ENCODE results near the gene AKR1C3.
"Not testable (repeated sequence)": the region's sequence is repeated elsewhere in the genome, so short reads cannot be mapped to it uniquely, and the experiment has no call there.

AKR1C3 gene

DNA sequence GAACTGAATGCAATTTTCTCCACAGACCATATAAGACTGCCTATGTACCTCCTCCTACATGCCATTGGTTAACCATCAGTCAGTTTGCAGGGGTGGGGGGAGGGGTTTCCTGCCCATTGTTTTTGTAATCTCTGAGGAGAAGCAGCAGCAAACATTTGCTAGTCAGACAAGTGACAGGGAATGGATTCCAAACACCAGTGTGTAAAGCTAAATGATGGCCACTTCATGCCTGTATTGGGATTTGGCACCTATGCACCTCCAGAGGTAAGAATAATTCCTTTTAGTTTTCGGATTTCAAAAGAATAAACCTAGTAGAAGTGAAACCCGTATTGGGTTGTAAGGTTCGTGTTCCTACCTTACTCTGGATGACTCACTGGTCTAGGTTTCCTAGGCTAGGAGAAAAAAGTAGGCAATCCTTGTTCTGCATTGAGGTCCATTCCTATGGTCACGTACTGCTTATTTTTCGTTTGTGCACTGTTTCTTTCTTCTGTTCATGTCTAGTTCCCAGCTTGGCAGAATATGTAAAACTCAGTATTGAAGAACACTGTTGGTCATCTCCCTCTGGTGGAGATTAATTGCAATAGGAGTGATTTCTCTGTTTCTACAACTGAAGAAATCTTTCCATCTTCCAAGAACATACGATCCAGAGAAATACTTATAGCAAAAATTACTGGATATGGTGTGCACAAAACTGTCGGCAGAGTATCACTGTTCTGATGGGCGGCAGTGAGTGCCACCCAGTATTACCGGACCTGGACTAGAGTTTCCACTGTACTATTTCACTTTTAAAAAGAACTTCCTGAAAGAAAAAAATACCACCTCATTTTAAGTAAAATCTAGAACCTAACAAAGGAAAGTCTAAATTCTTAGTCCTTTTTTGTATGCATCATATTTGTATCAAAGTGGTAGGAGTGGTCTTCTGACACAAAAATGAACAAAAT, at the start of gene AKR1C3:
TSS of gene AKR1C3 (plus strand) at position 150 of the 941 bp plus-strand sequence. CDS start at position 181, 31 bp downstream.
- DNase-seq = no peak

DNA sequence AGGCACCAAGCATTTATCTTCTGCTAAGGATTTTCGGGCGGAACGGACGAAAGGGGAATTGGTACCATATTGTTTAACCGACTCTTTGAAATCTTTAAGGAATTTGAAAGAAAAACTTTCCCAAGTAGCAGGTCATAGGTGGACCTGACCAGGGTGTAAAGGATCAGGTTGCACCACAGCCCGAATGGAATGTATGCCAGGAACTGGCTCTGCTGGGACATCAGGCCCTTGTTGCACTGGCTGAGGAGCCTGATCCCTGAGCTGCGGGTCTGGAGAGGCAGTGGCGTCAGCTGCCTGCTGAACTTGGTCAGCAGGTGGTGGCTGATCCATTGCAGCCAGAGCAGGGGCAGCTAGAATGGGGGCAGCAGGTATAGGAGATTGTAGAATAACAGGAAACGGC, 49.1 kb upstream of the AKR1C3 start:
- DNase-seq = no peak

DNA sequence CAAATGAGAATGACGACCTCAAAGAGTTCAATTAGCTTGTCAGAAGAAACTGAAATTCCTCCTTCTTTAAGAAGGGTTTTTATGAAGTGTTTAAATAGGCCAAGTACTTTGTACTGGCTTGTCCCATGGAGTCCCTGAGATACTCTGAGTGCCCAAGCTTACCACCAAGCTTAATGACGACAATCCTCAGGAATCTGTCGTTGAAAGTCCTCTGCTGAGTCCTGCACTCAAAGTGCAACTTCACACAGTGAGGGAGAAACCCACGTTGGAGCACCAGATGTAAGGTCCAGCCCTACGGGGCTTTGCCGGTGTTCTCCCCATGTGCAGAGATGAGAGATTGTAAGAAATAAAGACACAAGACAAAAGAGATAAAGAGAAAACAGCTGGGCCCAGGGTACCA, 47.8 kb upstream of the AKR1C3 start:
- no peak for DNase-seq

DNA sequence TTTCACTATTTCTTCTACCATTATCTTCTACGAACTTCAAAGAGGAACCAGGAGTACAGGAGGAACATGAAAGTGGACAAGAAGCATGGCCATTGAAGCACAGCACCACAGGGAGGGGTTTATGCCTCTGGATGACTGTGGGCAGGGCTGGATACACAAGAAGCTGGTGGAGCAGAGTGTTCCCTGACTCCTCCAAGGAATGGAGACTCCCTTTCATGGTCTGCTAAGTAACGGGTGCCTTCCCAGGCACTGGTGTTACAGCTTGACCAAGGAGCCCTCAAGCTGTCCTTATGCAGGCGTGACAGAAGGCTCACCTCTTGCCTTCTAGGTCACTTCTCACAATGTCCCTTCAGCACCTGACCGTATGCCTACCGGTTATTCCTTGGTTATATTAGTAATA, 47.2 kb upstream of the AKR1C3 start:
- not testable (repeated sequence) for DNase-seq

DNA sequence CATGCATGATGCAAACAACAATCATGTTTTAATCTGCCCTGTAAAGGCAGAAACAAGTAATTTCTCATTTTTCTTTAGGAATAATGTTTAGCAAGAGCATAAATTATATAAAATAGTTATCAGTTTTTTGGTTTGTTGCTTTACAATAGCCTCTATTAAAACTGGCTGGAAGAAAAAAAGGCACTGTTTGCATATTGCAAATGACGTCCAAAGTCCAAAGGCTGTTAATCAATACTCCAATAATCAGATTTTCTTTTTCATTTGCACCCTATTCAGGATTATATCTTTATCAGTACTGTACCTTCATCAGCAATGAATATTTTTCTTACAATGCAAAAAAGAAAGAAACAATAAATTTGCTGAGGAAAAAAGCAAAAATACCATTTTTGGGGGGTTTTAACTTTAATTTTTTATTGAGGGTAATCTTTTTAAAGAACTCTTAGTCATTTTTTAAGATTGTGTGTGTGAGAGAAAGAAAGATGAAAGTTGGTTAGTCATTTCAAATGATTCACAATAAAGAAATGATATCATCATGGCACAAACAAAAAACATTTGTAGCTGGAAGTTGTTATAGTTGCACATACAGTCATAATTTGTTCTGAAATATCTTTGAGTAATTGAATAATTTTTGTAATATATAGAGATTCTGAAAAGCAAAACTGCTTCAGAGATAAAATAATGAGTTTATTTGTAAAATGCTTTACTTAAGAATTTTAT, 46.1 kb upstream of the AKR1C3 start:
- DNase-seq = no peak

DNA sequence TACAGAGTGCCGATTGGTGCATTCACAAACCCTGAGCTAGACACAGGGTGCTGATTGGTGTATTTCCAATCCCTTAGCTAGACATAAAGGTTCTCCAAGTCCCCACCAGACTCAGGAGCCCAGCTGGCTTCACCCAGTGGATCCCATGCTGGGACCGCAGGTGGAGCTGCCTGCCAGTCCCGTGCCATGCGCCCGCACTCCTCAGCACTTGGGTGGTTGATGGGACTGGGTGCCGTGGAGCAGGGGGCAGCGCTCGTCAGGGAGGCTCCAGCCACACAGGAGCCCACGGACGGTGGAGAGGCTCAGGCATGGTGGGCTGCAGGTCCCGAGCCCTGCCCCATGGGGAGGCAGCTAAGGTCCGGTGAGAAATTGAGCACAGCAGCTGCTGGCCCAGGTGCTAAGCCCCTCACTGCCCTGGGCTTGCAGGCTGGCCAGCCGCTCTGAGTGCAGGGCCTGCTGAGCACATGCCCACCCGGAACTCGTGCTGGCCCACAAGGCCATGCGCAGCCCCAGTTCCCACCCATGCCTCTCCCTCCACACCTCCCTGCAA, 41.2 kb upstream of the AKR1C3 start:
- DNase-seq = not testable (repeated sequence)

DNA sequence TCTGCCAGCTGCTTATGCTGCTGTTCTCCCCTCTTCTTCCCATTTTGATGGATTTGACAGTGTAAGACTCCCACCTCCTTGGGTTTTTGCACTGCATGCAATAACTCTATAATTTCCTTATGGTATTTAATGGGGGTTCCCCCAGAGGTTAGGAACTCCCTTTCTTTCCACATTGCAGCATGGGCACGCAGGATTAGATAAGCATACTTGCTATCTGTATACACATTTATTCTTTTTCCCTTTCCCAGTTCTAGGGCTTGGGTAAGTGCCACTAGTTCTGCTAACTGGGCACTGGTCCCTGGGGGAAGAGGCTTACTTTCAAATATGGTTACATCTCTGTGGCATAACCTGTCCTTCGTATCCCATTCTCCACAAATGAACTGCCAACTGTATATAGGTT, 39.4 kb upstream of the AKR1C3 start:
- not testable (repeated sequence) for DNase-seq

DNA sequence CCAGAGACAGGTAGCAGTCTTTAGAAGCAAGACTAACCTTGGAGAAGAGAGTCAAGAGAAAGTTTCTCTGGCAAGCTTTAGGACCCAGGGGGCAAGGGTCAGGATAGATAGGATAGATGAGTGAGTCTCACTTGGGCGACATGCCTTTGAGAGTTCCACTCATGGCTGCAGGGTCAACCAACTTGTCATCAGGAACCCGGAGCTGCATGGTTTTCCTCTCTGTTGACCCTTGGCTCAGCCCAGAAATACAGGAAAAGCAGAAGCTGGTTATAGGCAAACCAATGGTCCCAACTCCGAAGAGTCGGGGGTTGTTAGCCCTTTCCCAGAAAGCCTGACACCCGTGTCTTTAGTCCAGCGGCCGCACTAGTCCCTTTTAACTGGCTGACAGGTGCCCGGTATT, 34.9 kb upstream of the AKR1C3 start:
- not testable (repeated sequence) for DNase-seq

DNA sequence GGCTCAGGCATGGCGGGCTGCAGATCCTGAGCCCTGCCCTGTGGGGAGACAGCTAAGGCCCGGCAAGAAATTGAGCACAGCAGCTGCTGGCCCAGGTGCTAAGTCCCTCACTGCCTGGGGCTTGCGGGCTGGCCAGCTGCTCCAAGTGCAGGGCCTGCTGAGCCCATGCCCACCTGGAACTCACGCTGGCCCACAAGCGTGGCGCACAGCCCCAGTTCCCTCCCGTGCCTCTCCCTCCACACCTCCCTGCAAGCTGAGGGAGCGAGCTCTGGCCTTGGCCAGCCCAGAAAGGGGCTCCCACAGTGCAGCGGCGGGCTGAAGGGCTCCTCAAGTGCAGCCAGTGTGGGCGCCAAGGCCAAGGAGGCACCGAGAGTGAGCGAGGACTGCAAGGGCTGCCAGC, 33.4 kb upstream of the AKR1C3 start:
- not testable (repeated sequence) for DNase-seq

DNA sequence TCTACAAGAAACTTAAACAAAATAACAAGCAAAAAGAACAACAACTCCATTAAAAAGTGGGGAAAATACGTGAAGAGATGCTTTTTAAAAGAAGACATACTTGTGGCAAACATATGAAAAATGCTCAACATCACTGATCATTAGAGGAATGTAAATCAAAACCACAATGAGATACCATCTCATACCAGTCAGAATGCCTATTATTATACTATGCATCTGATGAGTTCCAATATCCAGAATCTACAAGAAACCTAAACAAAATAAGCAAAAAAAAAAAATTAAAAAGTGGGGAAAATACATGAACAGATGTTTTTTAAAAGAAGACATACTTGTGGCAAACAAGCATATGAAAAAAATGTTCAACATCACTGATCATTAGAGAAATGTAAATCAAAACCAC, 29.6 kb upstream of the AKR1C3 start:
- DNase-seq = no peak

DNA sequence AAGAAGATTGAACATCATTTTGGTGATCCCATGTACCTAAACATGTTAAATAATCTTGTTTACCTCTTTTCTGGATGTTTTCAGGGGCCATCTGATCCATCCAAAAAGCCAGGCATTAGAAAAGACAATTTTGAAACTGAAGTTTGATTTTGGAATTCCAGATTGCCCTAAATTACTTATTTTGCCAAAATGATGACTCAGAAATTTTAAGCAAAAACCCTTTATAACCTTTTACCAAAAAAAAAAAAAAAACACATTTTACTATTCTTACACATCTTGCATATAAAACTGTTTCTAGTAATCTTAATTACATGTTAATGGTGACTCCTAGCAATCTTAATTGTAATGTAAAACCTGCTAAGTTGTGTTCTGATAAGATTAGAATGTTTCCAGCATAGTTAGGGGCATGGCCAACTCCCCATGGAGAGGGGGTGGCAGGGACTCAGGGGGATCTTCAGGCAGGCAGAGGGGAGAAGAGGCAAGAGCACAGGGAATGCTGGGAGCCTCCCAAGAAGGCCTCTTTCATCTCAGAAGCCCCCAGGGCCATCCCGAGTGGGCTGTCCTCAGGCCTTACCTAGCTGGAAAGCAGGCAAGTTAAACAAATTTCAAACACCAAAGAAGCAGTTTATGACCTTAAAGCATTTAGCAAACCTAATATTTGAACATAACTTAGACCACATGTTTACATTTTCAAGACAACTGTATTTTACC, 25.8 kb upstream of the AKR1C3 start:
- no peak for DNase-seq

DNA sequence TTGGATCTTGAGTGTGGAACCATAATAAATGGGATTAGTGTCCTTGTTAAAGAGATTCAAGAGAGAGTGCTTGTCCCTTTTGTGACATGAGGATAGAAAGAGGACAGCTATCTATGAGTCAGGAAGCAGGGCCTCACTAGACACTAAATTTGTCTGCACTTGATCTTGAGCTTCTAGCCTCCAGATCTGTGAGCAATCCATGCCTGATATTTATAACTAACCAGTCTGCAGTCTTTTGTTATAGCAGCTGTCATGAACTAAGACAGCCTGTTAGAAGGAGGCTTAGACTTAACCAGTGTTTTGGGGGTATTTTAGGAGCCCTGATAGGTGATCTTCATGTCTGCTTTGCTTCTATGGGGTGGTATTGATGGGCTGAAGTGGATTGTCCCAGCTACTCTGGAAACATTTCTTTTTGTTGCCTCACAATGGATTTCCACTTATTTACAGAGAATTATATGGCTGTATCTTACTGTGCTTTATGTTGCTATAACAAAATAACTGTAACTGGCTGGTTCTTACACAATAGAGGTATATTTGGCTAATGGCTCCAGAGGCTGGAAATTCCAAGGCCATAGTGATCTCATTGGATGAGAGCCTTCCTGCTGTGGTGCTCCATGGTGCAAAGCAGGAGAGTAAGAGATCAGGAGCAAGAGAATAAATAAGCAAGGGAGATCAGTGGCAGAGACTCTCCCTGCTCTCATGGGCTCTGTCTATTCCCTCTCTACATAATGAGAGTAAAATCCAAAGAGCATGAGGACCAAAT, 23.4 kb upstream of the AKR1C3 start:
- no peak for DNase-seq

DNA sequence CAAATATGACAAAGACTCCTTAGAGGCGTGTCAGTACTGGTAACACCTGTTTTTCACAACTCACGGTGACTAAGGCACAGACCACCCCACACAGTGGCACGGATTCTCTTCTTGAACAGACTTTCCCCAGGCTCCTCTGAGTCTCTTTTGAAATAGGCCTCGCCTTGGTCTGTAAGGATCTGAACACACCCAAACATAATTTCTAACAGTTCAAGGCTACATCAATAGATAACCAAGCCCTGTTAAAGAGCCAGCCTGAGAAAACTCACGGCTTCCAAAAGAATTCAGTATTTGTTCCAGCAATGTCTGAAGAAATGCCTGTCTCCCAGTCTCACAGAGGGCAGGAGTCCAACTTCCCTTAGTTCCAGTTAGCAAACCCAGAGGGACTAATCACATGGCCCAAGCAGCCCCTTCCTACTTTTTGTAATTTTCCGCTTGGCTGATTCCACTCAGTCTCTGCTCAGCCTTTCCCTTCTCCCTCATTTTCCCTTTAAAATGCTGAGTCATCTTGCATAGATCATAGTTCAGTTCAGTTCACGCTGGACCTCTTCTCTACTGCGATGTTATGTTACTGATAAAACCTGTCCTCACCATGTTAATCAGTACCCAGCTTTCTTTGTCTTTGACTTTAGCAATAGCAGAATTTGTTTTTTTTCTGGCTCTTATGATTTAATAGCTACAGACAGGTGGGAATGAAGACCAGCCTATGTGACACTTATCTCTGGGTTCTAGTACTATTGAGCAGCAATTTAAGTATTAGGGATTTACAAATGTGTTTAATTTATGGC, 22.6 kb upstream of the AKR1C3 start:
- no peak for DNase-seq

DNA sequence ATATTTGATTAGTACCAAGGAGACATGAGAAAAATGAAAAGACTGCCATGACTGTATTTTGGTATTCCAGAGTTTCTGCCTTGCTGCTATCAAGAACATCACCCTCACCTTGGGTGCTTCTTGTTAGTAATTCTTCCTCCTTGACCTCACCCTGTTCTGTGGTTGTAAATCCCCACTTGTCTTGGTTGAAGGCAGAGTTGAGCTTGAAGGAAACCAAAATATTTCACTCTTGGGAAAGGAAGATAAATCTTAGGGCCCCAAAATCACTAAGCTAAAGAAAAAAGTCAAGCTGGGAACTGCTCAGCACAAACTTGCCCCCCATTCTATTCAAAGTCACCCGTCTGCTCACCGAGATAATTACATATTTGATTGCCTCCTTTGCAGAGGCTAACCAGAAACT, 20.6 kb upstream of the AKR1C3 start:
- no peak for DNase-seq

DNA sequence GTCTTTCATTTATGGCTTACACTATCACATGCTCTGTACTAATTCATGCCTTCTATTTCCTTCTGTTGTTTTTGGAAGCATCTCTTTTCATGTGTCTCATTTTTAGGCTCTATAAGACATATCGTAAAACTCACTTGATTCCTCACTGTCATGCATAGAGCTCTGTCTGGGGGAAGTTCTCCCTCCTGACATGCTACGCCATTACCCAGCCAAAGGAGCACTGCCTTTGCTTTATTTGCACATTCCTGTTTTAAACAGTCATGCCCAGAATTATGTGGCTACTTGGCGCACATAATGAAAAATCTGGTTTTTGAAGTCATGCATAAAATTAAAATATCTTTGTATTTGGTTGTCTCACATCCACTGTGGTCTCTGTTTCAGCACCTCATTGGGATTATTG, 17.6 kb upstream of the AKR1C3 start:
- DNase-seq = no peak

DNA sequence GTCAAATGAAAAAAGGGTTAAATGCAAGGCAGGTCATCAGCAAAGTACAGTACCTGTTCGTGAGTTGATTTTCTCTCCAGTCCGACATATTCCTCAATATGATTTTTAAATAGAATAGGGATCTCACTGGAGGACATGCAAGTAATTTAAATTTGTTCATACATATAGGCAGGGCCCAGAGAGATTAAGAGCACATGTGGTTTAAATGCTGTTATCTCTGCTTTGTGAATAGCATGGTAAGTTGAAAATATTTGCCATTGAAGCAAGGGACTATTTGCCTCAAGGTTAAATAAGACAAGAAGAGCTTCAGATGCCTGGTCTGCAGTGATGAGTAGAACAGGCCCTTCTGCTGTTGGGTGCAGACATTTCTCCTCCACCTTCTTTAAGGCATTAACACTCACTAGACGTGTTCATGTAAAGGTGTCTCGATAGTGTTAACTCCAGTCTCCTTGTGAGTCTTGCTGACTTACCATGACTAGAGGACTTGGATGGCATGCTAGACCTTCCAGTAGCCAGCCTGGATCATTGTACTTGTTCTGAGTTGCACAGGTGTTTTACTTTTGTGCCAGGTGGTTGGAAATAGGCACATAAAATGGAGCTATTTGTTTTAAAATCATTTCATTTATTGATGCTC, 15.6 kb upstream of the AKR1C3 start:
- DNase-seq = no peak

DNA sequence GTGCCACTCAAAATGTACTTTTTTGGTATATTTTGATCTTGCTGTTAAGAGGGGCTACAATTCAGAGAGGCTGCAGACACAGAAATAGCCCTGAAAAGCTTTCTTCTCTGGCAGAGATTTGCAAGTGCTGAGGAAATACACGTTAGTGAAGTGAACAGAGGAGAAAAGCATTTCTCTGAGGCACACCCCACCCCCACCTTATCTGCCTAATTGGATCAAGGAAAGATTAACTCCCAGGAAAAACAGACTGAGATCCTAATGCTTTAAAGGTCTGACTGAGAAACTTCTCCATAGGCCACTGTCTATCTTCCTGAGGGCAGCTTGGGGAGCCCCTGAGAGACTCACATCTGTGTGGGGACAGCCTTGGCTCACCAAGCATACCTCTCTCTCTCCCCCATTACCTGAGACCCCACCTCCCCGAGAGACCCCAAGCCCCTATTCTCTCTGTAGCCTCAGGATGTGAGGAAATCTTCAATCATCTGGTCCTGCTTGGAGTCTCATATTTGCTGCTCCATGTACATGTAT, 14.8 kb upstream of the AKR1C3 start:
- no peak for DNase-seq

DNA sequence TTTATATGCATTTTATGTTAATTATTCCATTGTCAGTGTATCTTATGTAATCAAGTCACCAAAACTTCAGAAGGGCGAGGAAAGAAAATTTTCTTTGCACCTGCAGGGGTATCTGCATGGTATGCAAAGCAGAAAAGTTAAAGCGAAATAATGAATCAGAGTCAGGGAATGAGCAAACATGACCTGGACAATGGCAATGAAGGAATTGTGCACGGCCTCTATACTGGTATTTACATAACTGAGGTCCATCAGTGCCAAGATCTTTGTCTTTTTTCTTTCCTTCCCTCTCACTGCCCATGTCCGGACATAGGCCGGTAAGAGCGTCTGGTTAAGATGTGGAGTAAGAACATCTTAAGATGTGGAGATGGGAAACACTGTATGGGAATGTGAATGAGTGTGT, 14.4 kb upstream of the AKR1C3 start:
- DNase-seq = no peak

DNA sequence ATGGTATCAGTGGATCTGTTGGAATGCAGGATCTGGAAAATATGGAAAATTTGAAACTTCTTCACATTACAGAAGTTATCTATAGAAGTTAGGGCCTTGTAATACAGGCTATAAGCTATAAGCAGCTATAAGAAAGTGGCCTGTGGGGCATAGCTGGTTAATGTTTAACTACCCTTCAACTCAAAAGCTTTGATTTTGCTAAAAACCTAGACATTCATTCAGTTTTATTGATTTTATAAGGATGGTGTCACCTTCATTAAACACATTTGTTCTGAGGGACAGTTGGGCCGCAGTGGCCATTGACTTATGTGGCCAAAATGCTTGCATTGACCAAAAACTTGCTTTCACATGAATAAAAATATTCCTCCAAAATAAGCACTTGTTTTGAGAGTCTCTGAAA, 13.1 kb upstream of the AKR1C3 start:
- DNase-seq = no peak

DNA sequence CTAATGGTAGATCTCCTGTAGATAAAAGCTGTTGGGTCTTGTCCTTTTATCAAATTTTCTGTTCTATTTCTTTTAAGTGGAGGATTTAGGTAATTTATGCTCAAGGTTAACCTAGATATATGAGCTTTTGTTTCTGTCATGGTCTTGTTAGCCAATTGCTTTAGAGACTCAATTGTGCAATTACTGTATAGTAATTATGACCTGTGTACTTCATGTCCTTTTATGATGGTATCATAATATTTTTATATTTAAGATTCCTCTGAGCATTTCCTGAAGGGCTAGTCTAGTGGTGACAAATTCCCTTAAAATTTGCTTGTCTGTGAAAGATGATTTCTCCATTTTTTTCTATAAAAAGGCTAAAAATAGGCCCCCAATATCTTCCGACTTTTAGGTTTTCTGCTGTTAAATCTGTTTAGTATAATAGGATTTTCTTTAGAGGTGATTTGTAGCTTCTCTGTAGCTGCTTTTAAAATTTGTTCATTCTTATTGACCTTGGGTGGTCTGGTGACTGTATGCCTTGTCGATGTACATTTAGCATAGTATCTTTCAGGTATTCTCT, 5.4 kb upstream of the AKR1C3 start:
- DNase-seq = no peak

Measured in activated naive CD4-positive, alpha-beta T cell treated with anti-CD3 and anti-CD28 coated beads, Interleukin-2, amount 50 U/mL, for 16 hours (primary cell).